ENCODE results near the gene TMEM202.

DNA sequence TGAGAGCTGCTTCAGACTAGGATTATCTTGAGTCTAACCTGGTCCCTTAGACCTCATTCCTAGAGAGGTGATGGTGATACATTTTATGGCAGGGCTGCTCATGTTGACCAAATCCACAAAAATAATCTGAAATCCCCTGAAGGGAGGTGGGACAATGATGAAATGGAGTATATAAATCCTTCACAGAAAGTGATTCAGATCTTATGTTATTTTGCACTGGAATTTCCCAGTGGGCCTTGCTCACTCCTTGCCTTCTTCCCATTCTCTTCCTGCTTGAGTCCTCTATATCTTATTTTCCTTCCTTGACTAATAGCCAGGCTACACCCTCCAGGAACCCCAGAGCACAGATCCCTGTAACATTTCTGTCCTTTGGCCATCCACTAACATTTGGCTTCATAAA, 10.4 kb upstream of the TMEM202 start:
- TF ChIP-seq, protein P1, sequence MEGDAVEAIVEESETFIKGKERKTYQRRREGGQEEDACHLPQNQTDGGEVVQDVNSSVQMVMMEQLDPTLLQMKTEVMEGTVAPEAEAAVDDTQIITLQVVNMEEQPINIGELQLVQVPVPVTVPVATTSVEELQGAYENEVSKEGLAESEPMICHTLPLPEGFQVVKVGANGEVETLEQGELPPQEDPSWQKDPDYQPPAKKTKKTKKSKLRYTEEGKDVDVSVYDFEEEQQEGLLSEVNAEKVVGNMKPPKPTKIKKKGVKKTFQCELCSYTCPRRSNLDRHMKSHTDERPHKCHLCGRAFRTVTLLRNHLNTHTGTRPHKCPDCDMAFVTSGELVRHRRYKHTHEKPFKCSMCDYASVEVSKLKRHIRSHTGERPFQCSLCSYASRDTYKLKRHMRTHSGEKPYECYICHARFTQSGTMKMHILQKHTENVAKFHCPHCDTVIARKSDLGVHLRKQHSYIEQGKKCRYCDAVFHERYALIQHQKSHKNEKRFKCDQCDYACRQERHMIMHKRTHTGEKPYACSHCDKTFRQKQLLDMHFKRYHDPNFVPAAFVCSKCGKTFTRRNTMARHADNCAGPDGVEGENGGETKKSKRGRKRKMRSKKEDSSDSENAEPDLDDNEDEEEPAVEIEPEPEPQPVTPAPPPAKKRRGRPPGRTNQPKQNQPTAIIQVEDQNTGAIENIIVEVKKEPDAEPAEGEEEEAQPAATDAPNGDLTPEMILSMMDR (IDR thresholded peaks at IDR 0.05 in 4 of 5, conservative IDR thresholded peaks at IDR 0.05 in 1 of 5), result no peak
- TF ChIP-seq POLR2A (IDR thresholded peaks at IDR 0.05), result no peak

Data from gastrocnemius medialis (tissue), 4 donors.